ENCODE measurements around the gene RARG.
"Not testable (repeated sequence)": the region's sequence is repeated elsewhere in the genome, so short reads cannot be mapped to it uniquely, and the experiment has no call there.

The RARG gene

DNA sequence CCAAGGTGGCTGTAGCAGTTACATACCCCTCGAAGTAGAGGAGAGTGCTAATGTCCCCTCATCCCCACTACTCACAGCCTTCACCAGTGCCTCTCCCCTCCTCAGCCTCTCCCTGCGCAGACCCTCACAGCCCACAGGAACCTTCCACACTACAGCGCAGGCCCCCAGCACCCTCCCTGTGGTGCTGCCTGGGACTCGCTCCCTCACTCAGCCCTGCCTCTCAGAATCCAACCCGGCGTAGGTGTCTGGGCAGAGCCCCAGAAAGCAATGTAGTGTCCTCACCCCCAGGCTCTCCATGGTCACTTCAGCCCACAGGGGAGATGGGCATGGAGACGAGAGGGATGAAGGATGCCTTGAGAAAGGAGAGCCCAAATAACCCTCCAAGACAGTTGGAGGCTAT lies 62.4 kb downstream of the RARG start:
- no peak for DNase-seq (ENCODE audit: low read depth)

GRCh38 chr12:53166837-53167236 lies 65.2 kb downstream of the RARG start:
- DNase-seq (ENCODE audit: low read depth) = no peak

DNA sequence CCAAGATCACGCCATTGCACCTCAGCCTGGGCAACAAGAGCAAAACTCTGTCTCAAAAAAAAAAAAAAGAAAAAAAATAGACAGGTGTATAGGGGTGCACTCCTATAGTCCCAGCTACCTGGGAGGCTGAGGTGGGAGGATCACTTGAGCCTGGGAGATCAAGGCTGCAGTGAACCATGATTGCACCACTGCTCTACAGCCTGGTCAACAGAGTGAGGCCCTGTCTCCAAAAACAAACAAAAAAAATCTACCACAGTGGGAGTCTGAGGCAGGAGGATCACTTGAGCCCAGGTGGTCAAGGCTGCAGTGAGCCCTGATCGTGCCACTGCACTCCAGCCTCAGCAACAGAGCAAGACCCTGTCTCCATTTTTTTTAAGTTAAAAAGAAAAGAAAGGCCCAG lies 69.0 kb downstream of the RARG start:
- DNase-seq (ENCODE audit: low read depth) = not testable (repeated sequence)

- no peak for DNase-seq (ENCODE audit: low read depth)
Measured at GRCh38 chr12:53161119-53161911, 70.7 kb downstream of the RARG start.

DNA sequence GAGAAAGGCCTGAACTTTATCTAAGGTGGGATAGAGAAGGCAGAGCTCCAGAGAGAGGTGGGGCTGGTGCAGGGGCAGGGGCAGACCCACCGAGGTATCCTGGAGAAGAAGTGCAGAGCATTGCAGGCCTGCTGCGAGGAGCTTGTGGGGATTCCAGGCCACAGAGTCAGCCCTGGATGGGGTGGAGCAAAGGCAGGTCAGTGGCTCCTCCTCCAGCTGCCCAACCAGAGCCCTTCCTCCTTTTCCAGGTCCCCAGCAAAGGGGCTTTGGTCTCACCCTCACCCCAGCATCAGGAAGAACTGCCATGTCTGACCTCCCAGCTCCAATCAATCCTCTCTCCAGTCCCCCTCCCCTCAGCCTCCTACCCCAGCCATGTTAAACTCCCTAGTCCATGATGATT lies 71.3 kb downstream of the RARG start:
- DNase-seq (ENCODE audit: low read depth) = no peak
